Ramos (cell line): ENCODE results near the gene SMYD3.
"Not testable (repeated sequence)": the region's sequence is repeated elsewhere in the genome, so short reads cannot be mapped to it uniquely, and the experiment has no call there.

ENCODE experiments used
- in situ Hi-C: fragments of 300-500 bp; cut with MboI; formaldehyde crosslinking; loops from one replicate; pipeline ENCODE4 v1.14.3; 2022; ENCODE audit warnings: low sequenced_read_pairs; ENCODE audit not compliant: unreplicated experiment

Gene SMYD3

GRCh38 chr1:245853291-245853690, 653.8 kb downstream of the SMYD3 start:
- in situ Hi-C loops, result no loop called here

- in situ Hi-C loops, result no loop called here
Measured at GRCh38 chr1:245843101-245843500, 664.0 kb downstream of the SMYD3 start.

GRCh38 chr1:245842106-245842505, 665.0 kb downstream of the SMYD3 start:
- in situ Hi-C loops, result no loop called here

GRCh38 chr1:245840971-245841370, 666.1 kb downstream of the SMYD3 start:
- in situ Hi-C loops, result no loop called here

GRCh38 chr1:245837718-245838117, 669.4 kb downstream of the SMYD3 start:
- in situ Hi-C loops, result no loop called here

GRCh38 chr1:245835386-245835785, 671.7 kb downstream of the SMYD3 start:
- in situ Hi-C loops, result no loop called here

- in situ Hi-C loops, result no loop called here
Measured at GRCh38 chr1:245834002-245834401, 673.1 kb downstream of the SMYD3 start.

GRCh38 chr1:245832771-245833527, 674.1 kb downstream of the SMYD3 start:
- in situ Hi-C loops, result no loop called here

GRCh38 chr1:245831518-245831917, 675.6 kb downstream of the SMYD3 start:
- in situ Hi-C loops, result no loop called here

- in situ Hi-C loops, result no loop called here
Measured at GRCh38 chr1:245829826-245830225, 677.3 kb downstream of the SMYD3 start.

- in situ Hi-C loops, result no loop called here
Measured at GRCh38 chr1:245829194-245829593, 677.9 kb downstream of the SMYD3 start.

GRCh38 chr1:245827301-245827700, 679.8 kb downstream of the SMYD3 start:
- in situ Hi-C loops, result no loop called here

- in situ Hi-C loops, result no loop called here
Measured at GRCh38 chr1:245825128-245825901, 681.8 kb downstream of the SMYD3 start.

- in situ Hi-C loops, result no loop called here
Measured at GRCh38 chr1:245823408-245824147, 683.5 kb downstream of the SMYD3 start.

GRCh38 chr1:245822996-245823395, 684.1 kb downstream of the SMYD3 start:
- in situ Hi-C loops, result no loop called here

- in situ Hi-C loops, result not testable (repeated sequence)
Measured at GRCh38 chr1:245818363-245818762, 688.7 kb downstream of the SMYD3 start.

- in situ Hi-C loops, result not testable (repeated sequence)
Measured at GRCh38 chr1:245816496-245816895, 690.6 kb downstream of the SMYD3 start.

GRCh38 chr1:245814651-245815050, 692.4 kb downstream of the SMYD3 start:
- in situ Hi-C loops, result no loop called here

GRCh38 chr1:245812278-245812677, 694.8 kb downstream of the SMYD3 start:
- in situ Hi-C loops, result no loop called here

GRCh38 chr1:245810789-245811337, 696.2 kb downstream of the SMYD3 start:
- in situ Hi-C loops, result no loop called here
